ENCODE measurements around the gene EXOC4.

GRCh38 chr7:133796782-133797745 is 544.2 kb downstream of the EXOC4 start:
- TF ChIP-seq, protein P1, sequence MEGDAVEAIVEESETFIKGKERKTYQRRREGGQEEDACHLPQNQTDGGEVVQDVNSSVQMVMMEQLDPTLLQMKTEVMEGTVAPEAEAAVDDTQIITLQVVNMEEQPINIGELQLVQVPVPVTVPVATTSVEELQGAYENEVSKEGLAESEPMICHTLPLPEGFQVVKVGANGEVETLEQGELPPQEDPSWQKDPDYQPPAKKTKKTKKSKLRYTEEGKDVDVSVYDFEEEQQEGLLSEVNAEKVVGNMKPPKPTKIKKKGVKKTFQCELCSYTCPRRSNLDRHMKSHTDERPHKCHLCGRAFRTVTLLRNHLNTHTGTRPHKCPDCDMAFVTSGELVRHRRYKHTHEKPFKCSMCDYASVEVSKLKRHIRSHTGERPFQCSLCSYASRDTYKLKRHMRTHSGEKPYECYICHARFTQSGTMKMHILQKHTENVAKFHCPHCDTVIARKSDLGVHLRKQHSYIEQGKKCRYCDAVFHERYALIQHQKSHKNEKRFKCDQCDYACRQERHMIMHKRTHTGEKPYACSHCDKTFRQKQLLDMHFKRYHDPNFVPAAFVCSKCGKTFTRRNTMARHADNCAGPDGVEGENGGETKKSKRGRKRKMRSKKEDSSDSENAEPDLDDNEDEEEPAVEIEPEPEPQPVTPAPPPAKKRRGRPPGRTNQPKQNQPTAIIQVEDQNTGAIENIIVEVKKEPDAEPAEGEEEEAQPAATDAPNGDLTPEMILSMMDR (IDR thresholded peaks at IDR 0.05): no peak
- no peak for TF ChIP-seq POLR2AphosphoS5 (IDR thresholded peaks at IDR 0.05; ENCODE audit: low read depth, low read length)

Data from Panc1 (cell line).